Measurements from ENCODE around the gene SLC2A9.

Gene SLC2A9

GRCh38 chr4:9885958-9886357 is 135.3 kb downstream of the SLC2A9 start:
- no peak for DNase-seq

- DNase-seq = no peak
Observed at GRCh38 chr4:9880406-9881197, 140.7 kb downstream of the SLC2A9 start.

DNA sequence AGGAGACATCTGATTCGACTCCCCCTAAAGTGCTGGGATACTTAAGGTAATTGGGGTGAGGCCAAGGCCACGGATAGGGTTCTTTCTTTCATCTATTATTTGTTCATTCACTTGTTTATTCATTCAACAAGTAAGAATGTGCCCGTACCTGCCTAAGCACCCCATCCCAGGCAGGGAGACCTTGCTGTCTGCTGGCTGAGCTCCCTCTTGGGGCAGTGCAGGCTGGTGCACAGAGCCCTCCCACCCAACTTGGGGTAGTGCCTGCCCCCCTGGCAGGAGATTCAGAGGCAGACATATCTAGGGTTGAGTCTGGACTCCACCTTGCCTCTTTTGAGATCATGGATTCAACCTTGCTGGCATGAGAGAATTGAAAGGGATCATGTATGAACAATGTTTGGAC is 144.2 kb downstream of the SLC2A9 start:
- no peak for DNase-seq

- DNase-seq = peak; percentile 74 to 89
Observed at GRCh38 chr4:9875516-9875915, 145.8 kb downstream of the SLC2A9 start.

DNA sequence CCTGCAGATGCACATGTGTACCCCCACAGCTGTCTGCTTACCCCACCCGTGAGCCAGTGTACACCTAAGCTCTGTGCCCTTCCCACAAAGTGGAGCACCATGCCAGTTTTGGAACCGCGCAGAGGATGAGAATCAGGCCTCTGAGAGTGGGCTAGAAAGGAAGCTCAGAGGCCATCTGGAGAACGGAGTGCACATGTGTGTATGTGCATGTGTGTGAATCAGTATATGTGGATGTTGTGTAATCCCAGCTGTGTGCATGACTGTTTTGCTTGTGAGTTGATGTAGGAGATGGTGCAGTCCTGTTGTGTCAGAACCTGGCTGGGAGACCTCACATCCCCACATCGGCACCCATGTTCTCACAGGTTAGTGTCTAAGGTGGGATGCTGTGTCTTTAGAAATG is 146.9 kb downstream of the SLC2A9 start:
- no peak for DNase-seq

GRCh38 chr4:9870165-9870790 is 151.0 kb downstream of the SLC2A9 start:
- DNase-seq = no peak

GRCh38 chr4:9867751-9868425 is 153.4 kb downstream of the SLC2A9 start:
- DNase-seq = no peak

DNA sequence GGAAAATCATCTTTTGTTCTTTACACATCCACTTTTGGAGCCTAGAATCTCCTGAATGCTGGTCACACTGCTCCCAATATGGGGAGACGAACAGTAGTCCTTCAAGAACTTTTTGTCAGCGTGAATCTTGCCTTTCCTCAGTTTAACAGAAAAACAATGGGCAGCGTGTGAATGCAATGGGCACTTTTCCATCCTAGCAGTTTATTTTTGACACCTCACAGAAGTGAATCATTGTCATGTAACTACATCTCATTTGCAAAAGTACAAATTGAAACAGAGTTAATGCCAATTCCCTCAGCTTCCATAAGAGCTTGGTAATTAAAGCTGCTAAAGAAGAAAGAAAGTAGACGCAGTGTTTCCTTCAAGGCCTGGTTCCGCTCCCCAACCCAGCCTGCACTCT is 154.4 kb downstream of the SLC2A9 start:
- no peak for DNase-seq

DNA sequence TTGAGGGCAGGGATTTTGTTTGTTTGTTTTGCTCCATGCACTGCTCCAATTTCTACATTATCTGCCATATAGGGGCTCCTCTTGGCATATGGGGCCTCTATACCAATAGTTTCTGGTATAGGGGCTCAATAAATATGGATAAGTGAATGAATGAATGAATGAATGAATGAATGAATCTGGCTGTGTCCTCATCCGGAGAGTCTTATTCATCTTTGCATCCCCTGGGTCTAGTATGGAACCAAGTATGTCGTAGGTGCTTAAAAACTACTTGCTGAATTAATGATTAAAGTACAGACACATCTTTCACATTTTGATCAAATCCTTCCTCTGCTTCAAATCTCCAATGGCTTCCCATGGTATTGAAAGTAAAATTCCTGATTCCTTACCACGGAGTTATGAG is 159.7 kb downstream of the SLC2A9 start:
- no peak for DNase-seq

DNA sequence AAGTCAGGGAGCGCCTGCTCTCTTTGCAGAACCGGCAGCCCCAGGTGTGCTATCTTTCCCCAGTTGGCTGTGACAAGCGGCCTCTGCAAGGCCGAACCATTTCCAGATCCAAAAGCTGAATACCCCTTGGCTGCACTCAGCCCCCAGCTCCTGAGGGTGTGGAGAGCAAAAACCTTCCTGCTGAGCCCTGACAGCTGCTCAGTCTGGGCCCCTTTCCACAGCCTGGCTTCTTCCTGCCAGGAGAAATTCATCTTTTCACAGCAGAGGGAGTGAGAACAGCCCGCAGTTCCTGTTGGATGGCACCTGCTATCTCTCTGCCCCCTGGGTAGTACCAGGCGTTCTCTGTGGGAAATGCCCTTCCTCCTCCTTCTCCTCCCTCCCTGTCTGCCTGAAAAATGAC is 161.5 kb downstream of the SLC2A9 start:
- no peak for DNase-seq

- DNase-seq = peak in 1 of 2 donors; percentile 16
Observed at GRCh38 chr4:9849538-9849920, 171.8 kb downstream of the SLC2A9 start.

- no peak for DNase-seq
Observed at GRCh38 chr4:9847968-9848748, 173.1 kb downstream of the SLC2A9 start.

- DNase-seq = no peak
Observed at GRCh38 chr4:9845791-9846493, 175.4 kb downstream of the SLC2A9 start.

- DNase-seq = no peak
Observed at GRCh38 chr4:9841072-9841471, 180.2 kb downstream of the SLC2A9 start.

DNA sequence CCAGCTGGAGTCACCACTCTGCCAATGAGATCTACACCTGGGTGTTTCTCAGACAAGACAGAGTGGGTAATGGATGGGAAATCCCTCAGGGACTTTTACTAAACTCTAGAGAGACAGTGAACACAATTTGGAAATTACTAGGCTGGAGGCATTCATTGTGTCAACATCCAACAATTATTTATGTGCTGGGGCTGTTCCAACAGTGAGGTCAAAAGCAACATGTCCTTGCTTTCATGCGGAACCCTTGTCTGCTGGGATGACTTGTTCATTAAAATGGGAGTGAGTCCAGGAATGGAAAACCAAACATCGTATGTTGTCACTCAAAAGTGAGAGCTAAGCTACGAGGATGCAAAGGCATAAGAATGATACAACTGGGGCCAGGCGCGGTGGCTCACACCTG is 185.9 kb downstream of the SLC2A9 start:
- DNase-seq = no peak

- no peak for DNase-seq
Observed at GRCh38 chr4:9833421-9833820, 187.9 kb downstream of the SLC2A9 start.

GRCh38 chr4:9832640-9833039 is 188.7 kb downstream of the SLC2A9 start:
- DNase-seq = no peak

DNA sequence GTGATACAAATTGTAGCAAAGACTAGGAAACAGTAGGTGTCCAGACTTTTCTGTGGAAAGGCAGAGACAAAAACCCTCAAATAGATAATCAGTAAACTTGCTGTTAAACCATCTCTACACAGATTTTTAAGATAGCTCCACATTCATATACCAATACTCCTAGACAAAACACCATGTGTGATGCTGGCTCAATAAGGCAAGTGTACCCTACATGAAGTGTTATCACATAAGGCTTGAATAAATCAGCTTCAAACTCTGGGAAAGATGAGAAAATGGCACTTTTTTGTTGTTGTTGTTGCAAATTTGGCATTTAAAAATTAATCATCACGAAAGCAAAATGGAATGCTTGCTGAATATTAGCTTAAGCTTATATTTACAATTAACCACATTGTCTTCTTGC is 194.7 kb downstream of the SLC2A9 start:
- no peak for DNase-seq

- DNase-seq = no peak
Observed at GRCh38 chr4:9825049-9825448, 196.2 kb downstream of the SLC2A9 start.

GRCh38 chr4:9820343-9820742 is 201.0 kb downstream of the SLC2A9 start:
- no peak for DNase-seq

- no peak for DNase-seq
Observed at GRCh38 chr4:9816285-9816684, 205.0 kb downstream of the SLC2A9 start.

Measured in inflammatory macrophage (primary cell).